Lower lobe of right lung (tissue), 2 donors: Measurements from ENCODE around the gene FOXG1. TPM values are rescaled to one million over a fixed set of nuclear protein-coding genes. Genes with fewer than 3 reads are reported as not detected.

Source experiments
- ATAC-seq, 2 donors: fragments of 200-7000 bp; cut with Tn5 transposase; one replicate each; pipeline ENCODE4 v1.9.1; 2020 to 2022; ENCODE audit warnings: mild to moderate bottlenecking in 2 of 2, moderate library complexity in 2 of 2
- DNase-seq: peaks from one replicate; pipeline ENCODE4 v3.0.0-alpha.2; 2020
- H3K27ac ChIP-seq: fragments of 200-600 bp; one replicate; pipeline ENCODE4 v1.8.0; 2022
- H3K27me3 ChIP-seq: fragments of 200-600 bp; one replicate; pipeline ENCODE4 v1.8.0; 2022; ENCODE audit warnings: low read depth
- H3K36me3 ChIP-seq: fragments of 200-600 bp; one replicate; pipeline ENCODE4 v1.8.0; 2022; ENCODE audit warnings: mild to moderate bottlenecking
- H3K4me1 ChIP-seq: fragments of 200-600 bp; one replicate; pipeline ENCODE4 v1.8.0; 2022
- H3K4me3 ChIP-seq: fragments of 200-600 bp; one replicate; pipeline ENCODE4 v1.8.0; 2022; ENCODE audit warnings: mild to moderate bottlenecking
- H3K9me3 ChIP-seq: fragments of 200-600 bp; one replicate; pipeline ENCODE4 v1.8.0; 2022
- intact Hi-C: fragments of 100-400 bp; cut with DNase I; formaldehyde crosslinking; loops from one replicate; pipeline ENCODE4 v1.11.0; 2022
- total RNA-seq: library from RNA; stranded (reverse); fragmentation: NEBNext Ultra II Directional; extraction: Animal tissue kit (Norgen Biotek cat#: 25700); gene quantifications from one replicate; pipeline ENCODE4 v1.2.1, GENCODE V29; 2021
- TF ChIP-seq, protein P1 (sequence below): fragments of 200-600 bp; IDR thresholded peaks from one replicate; pipeline ENCODE4 v1.8.0; 2022; ENCODE audit warnings: antibody characterized with exemption, mild to moderate bottlenecking
- donor health status: DM: no; HTN: yes; CAD: no; lungs with severe emphysema.

FOXG1 gene
- total RNA-seq, 1 donor from 2014 or later = not detected

DNA sequence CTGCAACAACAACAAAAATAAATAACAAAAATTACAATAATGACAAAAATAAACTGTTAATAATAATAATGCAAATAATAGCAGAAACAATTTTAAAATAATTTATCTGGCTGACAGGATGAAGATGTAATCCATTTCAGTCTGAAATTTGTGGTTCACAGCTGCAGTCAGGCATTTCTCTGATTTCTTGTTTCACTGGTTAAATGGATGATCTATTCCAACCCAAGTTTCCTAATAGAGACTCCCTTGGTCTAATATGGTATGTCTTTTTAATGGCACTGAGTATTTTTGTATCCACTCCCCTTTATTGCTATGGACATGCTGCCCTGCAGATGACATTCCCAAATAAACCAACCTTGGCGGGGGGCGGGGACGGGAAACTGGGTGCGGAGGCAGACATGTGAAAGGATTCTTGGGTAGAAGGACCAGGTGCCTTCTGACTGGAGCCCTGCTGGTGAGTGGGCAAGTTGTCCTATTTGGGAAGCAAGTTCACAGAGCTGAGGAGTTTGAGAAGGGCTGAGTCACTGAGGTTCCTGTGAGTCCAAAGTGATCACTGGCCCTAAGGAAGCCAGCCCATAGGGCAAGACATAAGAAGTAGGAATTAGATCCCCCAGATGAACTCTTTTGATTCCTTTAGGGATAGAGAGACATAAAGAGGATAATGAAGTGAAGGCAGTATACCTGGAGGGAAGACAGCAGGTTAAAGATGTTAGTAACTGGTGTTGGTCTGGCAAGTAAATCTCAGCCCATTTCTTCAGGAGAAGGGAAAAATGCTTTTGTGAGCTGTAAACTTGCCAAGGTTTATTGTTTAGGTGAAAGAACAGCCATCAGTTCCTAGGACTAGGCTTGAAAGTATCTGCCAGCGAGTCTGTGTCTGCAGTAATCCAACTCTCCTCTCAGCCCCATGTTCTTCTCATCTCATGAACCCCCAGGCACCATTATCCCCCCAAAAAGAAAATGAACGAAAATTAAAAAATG is 14.5 kb downstream of the FOXG1 start:
- Histone ChIP-seq H3K27me3 (peaks cover 97% of the 10 kb centered on the region), H3K36me3 (no peaks in the 10 kb centered on the region), H3K4me3 (no peak overlapping the region), H3K27ac (no peak overlapping the region), H3K9me3 (no peaks in the 10 kb centered on the region), H3K4me1 (peaks cover 9% of the 10 kb centered on the region)
- ATAC-seq (no peak), DNase-seq (no peak)
- TF ChIP-seq, protein P1, sequence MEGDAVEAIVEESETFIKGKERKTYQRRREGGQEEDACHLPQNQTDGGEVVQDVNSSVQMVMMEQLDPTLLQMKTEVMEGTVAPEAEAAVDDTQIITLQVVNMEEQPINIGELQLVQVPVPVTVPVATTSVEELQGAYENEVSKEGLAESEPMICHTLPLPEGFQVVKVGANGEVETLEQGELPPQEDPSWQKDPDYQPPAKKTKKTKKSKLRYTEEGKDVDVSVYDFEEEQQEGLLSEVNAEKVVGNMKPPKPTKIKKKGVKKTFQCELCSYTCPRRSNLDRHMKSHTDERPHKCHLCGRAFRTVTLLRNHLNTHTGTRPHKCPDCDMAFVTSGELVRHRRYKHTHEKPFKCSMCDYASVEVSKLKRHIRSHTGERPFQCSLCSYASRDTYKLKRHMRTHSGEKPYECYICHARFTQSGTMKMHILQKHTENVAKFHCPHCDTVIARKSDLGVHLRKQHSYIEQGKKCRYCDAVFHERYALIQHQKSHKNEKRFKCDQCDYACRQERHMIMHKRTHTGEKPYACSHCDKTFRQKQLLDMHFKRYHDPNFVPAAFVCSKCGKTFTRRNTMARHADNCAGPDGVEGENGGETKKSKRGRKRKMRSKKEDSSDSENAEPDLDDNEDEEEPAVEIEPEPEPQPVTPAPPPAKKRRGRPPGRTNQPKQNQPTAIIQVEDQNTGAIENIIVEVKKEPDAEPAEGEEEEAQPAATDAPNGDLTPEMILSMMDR = no peak
- intact Hi-C loops = no loop called here

DNA sequence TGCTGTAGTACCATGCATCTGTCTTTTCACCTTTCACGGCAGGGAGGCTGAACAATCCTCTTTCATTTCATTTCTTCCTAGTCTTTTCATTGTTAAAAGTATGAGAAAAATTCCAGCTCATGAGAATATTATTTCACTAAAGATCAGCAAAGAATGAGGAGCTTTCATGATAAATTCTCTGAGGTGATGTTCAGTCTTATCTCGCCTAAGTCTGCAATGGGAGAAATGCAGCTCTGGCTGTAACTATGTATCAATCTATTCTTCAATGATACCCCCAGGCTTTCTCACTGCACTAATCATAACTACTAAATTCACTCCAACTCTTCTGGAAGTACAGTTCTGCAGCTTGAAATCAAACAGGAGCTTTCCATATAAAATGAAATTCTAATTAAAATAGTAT is 15.7 kb downstream of the FOXG1 start:
- TF ChIP-seq, protein P1 = no peak
- Histone ChIP-seq H3K27ac (no peak overlapping the region), H3K36me3 (no peaks in the 10 kb centered on the region), H3K4me3 (no peak overlapping the region), H3K4me1 (peaks cover 9% of the 10 kb centered on the region), H3K9me3 (no peaks in the 10 kb centered on the region), H3K27me3 (peaks cover 91% of the 10 kb centered on the region)
- no peak for DNase-seq
- no peak for ATAC-seq
- intact Hi-C loops = no loop called here

DNA sequence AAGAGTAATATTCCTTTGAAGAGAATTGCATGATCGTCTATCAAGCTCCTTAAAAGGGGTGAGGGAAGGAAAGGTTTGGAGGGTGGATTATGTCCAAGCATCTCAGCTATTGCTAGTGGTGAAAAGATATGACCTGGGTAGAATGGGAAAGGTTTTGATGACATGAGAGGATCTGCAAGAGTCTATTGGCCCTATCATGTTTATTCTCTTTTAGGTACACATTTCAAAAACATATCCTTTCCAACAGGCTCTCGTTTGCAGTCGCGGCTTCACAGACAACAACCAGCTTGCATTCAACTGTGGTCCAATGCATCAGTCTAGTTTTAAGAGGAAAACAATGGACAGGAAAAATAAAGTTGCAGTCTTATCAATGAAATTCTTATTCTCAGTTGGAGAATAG is 17.1 kb downstream of the FOXG1 start:
- intact Hi-C loops = no loop called here
- DNase-seq (no peak), ATAC-seq (no peak)
- Histone ChIP-seq H3K27me3 (peaks cover 77% of the 10 kb centered on the region), H3K9me3 (no peaks in the 10 kb centered on the region), H3K4me1 (peaks cover 9% of the 10 kb centered on the region), H3K36me3 (no peaks in the 10 kb centered on the region), H3K27ac (no peak overlapping the region), H3K4me3 (no peak overlapping the region)
- TF ChIP-seq, protein P1 = no peak

DNA sequence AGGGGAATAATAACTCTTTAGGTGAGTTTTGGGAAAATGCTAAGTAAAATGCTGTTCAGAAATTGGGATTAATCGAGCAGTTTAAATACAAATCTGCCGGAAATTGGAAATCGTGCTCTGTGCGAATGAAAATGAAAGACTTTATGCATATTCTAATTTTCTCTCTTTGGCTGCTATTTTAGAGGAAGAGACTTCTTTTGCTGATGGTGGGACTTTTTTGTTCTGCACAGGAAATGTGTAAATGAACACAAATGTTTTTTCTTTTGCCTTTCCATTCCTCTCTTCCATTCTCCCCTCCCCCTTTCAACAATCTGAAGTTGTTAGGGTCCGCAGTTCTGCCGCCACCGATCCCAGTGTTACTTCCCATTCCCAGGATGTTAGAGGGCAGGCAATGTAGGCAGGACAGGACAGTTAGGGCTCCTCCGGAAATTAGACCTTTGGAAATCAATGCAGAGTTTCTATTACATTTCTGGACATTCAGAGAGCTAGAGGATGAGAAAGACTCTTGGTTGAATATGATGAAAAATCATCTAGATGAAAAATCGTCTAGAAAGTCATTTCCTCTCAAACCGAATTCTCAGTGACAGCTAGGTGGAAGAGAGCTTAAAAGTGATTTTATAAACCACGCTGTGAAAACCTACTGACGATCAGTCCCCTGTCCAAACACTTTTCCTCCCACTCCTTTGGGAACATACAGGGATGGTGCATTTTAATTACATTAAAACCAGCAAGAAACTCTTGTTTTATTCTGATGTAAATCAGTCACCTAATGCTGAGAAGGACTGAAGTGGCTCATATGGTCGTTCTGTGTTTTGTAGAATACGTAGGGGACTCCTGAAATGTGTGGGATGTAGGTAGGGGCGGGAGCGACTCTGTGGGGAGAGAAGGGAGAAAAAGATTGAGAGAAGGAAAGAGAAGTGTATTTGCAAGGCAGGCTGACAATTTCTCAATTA is 17.8 kb downstream of the FOXG1 start:
- DNase-seq = no peak
- no peak for ATAC-seq
- Histone ChIP-seq H3K27me3 (peaks cover 70% of the 10 kb centered on the region), H3K36me3 (no peaks in the 10 kb centered on the region), H3K4me1 (peaks cover 9% of the 10 kb centered on the region), H3K27ac (no peak overlapping the region), H3K4me3 (no peak overlapping the region), H3K9me3 (no peaks in the 10 kb centered on the region)
- TF ChIP-seq, protein P1 = no peak
- intact Hi-C loops = no loop called here

DNA sequence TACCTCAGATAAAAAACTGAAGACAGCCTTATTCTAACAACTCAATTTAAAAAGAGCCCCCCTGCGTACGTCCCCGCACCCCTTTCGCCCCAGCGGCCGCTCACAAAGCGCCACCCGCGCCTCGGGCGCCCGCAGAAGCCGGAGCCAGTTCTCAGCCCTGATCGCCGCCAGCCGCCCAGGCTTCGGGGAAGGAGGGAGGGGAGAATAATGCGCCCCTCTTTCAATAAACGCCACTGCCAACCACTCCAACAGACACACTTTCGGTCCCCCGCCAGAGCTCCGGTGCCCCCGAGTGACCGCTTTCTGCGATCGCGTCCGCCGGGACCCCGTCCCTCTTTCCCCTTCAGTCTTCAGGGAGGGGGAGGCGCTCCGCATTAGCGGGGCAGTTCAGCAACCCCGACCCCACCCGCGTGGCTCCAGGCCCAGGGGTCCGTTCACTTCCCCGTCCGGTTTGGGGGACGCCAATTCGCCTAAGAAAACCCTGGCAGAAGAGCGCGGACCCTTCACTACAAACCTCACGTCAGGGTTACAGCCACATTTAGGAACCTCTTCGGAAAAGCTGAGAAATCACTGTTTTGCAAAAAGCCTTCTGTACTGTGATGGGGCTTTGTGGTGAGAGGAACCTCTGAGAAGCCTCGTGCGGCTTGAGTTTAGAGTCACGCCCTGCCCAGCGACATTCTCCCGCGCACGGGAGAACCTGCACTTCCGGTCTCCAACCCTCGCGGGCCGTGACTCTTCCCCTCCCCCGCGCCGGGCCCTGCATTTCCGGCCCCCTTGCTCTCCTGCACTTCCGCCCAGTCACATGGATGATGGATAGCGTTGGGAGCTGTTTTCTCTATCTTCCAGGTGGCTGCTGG is 18.7 kb downstream of the FOXG1 start:
- no peak overlapping the region for H3K4me3 ChIP-seq
- intact Hi-C loops = no loop called here
- H3K27me3 ChIP-seq = peaks cover 60% of the 10 kb centered on the region
- TF ChIP-seq, protein P1 = no peak
- no peak for DNase-seq
- H3K36me3 ChIP-seq = no peaks in the 10 kb centered on the region
- no peak overlapping the region for H3K27ac ChIP-seq
- H3K4me1 ChIP-seq = peaks cover 9% of the 10 kb centered on the region
- no peaks in the 10 kb centered on the region for H3K9me3 ChIP-seq
- no peak for ATAC-seq
